Heart left ventricle (tissue), 13 donors: ENCODE results near the gene SH3BP5.

Source experiments
- CTCF ChIP-seq, 12 donors: fragments of 200-600 bp; sonication (generic) in 4 of 12; IDR thresholded peaks; one replicate each; pipeline versions ENCODE4 v1.5.0 to v1.8.0; 2018 to 2022; ENCODE audit warnings: antibody characterized with exemption in 12 of 12, mild to moderate bottlenecking in 5 of 12
- POLR2A ChIP-seq, 2 donors: fragments of 450-650 bp; IDR thresholded peaks; one replicate each; pipeline ENCODE4 v1.6.1; 2017; ENCODE audit warnings: antibody characterized with exemption in 2 of 2, mild to moderate bottlenecking in 2 of 2, moderate library complexity in 2 of 2
- donor health status: ischemic (EF 13 %, LVEDD 7.1; RV severe dilation, severe dysfunction).
- donor health status: DM: no; HTN: yes; CAD: no.
- donor health status: DM: no; HTN: no; CAD: no.
- donor health status: ischemic (EF 25% LVEDD 6.9; RV normal size, moderate dysfunction).
- donor health status: ischemic (EF 25% LVEDD 5.7; RV mildly dilated, moderate dysfunction).
- donor health status: ischemic (EF 35%, LVEDD 5.7; RV mildly dilated, moderate dysfunction).
- donor health status: nonischemic (EF 11% LVEDD 7.7; RV severe dilation, severe dysfunction).
- donor health status: DM: yes; HTN: yes; CAD: no.
- donor health status: PGD.
- donor health status: ischemic (EF 29% LVEDD 5.4; RV normal size, mild dysfunction).
- donor health status: nonischemic (EF 23%, LVEDD 6.1; RV moderate dilation, normal function).

GRCh38 chr3:15220661-15221060, 111.7 kb downstream of the SH3BP5 start:
- TF ChIP-seq CTCF (IDR thresholded peaks at IDR 0.05) (no peak), POLR2A (IDR thresholded peaks at IDR 0.05) (no peak)
